ENCODE data around the gene CAMK2B. TPM values are rescaled to one million over a fixed set of nuclear protein-coding genes. Genes with fewer than 3 reads are reported as not detected.

Gene CAMK2B
- total and polyA plus RNA-seq, 2 of the 13 experiments (the other 11 are each of a cell fraction or from before 2014, with no cell fraction given) = 0.27 to 0.48 TPM

DNA sequence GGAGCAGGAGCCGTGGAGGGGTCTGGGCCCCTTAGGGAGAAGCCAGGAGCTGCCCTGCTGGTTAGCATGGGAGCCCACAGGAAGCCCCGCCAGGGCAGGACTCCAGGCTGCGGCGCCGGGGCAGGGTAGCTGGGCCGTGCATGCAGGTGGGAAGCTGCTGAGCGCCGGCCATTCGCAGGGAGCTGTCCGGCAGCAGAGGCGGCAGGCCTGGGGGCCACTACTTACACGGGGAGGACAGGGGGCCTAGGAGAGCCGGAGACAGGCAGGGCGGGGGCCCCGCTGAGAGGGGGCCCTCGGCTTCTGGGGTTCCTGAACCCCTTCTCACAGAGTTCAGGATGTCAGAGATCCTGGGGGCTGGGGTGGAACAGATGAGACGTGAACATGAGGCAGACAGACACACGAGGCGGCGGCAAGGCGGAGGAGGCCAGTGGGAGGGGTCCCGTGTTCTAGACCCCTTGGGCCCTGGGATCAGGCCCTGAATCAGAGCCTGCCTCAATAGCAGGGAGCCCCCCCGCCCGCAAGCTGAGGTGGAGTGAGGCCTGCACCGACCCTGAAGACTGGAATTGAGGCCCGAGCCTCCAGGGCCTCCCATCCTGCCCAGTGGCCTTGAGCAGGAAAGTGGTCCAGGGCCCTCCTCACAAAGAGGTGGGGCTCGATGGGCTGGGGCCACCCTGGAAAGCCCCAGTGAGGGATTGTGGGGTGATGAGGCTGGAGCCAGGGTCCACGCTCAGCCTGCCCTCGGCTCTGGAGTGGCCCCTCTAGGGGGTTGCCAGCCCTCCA, 96.6 kb downstream of the CAMK2B start:
- Histone ChIP-seq H2AFZ (ENCODE audit: low read length) (no peak overlapping the region), H3K9ac (ENCODE audit: insufficient read depth, low read depth, low read length) (no peak overlapping the region), H3K4me2 (ENCODE audit: low read depth, low read length) (no peak overlapping the region), H3K27me3 (ENCODE audit: control insufficient read depth in 1 of 2, insufficient read depth in 2 of 2, low read length in 2 of 2) (peaks cover 19 to 78% of the 10 kb centered on the region in 2 experiments; a peak in 4 of 5 replicates), H3K4me1 (ENCODE audit: insufficient read depth, low read length) (peaks cover 8% of the 10 kb centered on the region; the same call in 1 of the 2 replicates), H3K4me3 (replicated peaks in 1 of 3; ENCODE audit: insufficient read depth in 1 of 3, low read depth in 2 of 3, low read length in 3 of 3) (no peak overlapping the region), H4K20me1 (ENCODE audit: insufficient read depth, low read length) (no peaks in the 10 kb centered on the region), H3K9me3 (ENCODE audit: low read length) (no peaks in the 10 kb centered on the region), H3K27ac (ENCODE audit: extremely low read length, insufficient read depth, low read length) (no peak overlapping the region), H3K36me3 (replicated peaks in 1 of 2; ENCODE audit: control insufficient read depth in 1 of 2, insufficient read depth in 2 of 2, low read length in 2 of 2) (no peaks in the 10 kb centered on the region), H3K79me2 (ENCODE audit: insufficient read depth, low read length) (no peaks in the 10 kb centered on the region)
- no peak for DNase-seq (ENCODE audit: low spot score)
- in situ Hi-C loops (cut with HindIII; ENCODE audit: extremely low pct_ligation_motif_present, low pct_unique_long_range_greater_than_20kb) (no loop called here), intact Hi-C loops (cut with micrococcal nuclease; ENCODE audit: unreplicated experiment) (no loop called here)
- TF ChIP-seq GTF2F1 (IDR thresholded peaks at IDR 0.05; ENCODE audit: low read length) (no peak), DMAP1 (CRISPR knock-in tag; IDR thresholded peaks at IDR 0.05) (no peak), GPBP1L1 (CRISPR knock-in tag; IDR thresholded peaks at IDR 0.05) (no peak), ZNF766 (CRISPR knock-in tag; IDR thresholded peaks at IDR 0.05; ENCODE audit: borderline replicate concordance) (no peak), ZNF816 (CRISPR knock-in tag; IDR thresholded peaks at IDR 0.05; ENCODE audit: borderline replicate concordance) (no peak), ZNF773 (CRISPR knock-in tag; IDR thresholded peaks at IDR 0.05; ENCODE audit: borderline replicate concordance) (no peak), SKIL (CRISPR knock-in tag; IDR thresholded peaks at IDR 0.05; ENCODE audit: borderline replicate concordance) (no peak), TGIF2 (CRISPR knock-in tag; IDR thresholded peaks at IDR 0.05) (no peak), TEAD2 (CRISPR knock-in tag; IDR thresholded peaks at IDR 0.05) (no peak), ZNF3 (CRISPR knock-in tag; IDR thresholded peaks at IDR 0.05) (no peak), ZNF564 (CRISPR knock-in tag; IDR thresholded peaks at IDR 0.05) (no peak), KDM5A (IDR thresholded peaks at IDR 0.05; ENCODE audit: borderline replicate concordance, low read length) (no peak), ZNF724P (CRISPR knock-in tag; IDR thresholded peaks at IDR 0.05; ENCODE audit: borderline replicate concordance) (no peak), NCOA5 (CRISPR knock-in tag; IDR thresholded peaks at IDR 0.05) (no peak), FOSL2 (CRISPR knock-in tag; IDR thresholded peaks at IDR 0.05) (no peak), RCOR2 (CRISPR knock-in tag; IDR thresholded peaks at IDR 0.05) (no peak), ZNF615 (CRISPR knock-in tag; IDR thresholded peaks at IDR 0.05; ENCODE audit: borderline replicate concordance) (no peak), KLF16 (CRISPR knock-in tag; IDR thresholded peaks at IDR 0.05) (no peak)
- TF ChIP-seq, protein P1, sequence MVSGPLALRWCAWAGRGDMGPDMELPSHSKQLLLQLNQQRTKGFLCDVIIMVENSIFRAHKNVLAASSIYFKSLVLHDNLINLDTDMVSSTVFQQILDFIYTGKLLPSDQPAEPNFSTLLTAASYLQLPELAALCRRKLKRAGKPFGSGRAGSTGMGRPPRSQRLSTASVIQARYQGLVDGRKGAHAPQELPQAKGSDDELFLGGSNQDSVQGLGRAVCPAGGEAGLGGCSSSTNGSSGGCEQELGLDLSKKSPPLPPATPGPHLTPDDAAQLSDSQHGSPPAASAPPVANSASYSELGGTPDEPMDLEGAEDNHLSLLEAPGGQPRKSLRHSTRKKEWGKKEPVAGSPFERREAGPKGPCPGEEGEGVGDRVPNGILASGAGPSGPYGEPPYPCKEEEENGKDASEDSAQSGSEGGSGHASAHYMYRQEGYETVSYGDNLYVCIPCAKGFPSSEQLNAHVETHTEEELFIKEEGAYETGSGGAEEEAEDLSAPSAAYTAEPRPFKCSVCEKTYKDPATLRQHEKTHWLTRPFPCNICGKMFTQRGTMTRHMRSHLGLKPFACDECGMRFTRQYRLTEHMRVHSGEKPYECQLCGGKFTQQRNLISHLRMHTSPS (CRISPR knock-in tag; IDR thresholded peaks at IDR 0.05; ENCODE audit: low read depth) = no peak
- whole genome bisulfite sequencing (ENCODE audit: low lambda C conversion rate) = 33% methylated on average over 17 of the region's 29 CpGs
- no TSS peak for BruUV-seq (replicated peaks)
- no peak for FAIRE-seq
- ChIA-PET CTCF (ENCODE audit: low intra/inter-chr PET ratio, low total read pairs) (no interaction called here), POLR2A (no interaction called here)
- no peak for ATAC-seq
